SH-SY5Y (cell line): ENCODE data around the gene SLC22A12.

Experiments
- GATA2 ChIP-seq: IDR thresholded peaks from 2 replicates; pipeline ENCODE4 v1.6.1; 2011; ENCODE audit warnings: mild to moderate bottlenecking, low read depth, low read length
- GATA3 ChIP-seq: IDR thresholded peaks from 2 replicates; pipeline ENCODE4 v1.6.1; 2011; ENCODE audit warnings: low read depth, mild to moderate bottlenecking, low read length, moderate library complexity

DNA sequence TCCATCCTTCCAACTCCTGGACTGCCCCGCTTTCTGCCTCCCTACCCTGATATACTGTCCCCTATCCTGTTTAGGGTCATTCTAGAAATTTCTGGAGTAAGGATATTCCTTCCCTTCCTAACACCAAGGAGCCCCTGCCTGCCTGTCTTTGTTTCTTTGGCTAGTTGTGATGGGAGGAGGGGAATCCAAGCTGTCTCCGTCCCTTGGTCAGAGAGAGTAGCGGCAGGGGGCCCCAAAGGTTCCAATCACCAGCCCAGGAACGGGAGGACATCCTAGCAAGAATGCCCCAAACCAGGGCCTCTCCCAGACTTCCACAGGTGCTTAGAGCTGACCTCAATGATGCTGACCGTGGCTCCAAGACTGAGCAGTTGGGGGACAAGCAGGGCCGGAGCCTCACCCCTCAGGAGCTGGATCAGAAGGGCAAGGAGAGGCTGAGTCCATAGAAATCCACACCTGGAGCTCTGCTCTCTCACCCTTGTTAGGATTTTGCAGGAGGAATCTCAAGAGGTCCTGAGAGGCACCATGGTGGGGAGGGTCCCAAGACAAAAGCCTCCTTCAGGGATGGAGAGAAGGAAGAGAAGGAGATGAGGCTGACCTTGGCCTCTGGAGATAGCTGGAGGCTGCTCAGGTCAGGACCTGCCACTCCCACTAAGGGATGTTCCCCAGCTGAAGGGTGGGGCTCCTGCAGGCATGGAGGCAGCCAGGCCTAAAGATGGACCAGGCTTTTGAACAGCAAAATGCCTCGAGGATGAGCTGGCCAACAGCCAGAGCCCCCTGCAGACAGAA is 13.6 kb downstream of the SLC22A12 start:
- TF ChIP-seq GATA3, result no peak
- no peak for TF ChIP-seq GATA2
